Measurements from ENCODE around the gene CHRD.

Gene CHRD

DNA sequence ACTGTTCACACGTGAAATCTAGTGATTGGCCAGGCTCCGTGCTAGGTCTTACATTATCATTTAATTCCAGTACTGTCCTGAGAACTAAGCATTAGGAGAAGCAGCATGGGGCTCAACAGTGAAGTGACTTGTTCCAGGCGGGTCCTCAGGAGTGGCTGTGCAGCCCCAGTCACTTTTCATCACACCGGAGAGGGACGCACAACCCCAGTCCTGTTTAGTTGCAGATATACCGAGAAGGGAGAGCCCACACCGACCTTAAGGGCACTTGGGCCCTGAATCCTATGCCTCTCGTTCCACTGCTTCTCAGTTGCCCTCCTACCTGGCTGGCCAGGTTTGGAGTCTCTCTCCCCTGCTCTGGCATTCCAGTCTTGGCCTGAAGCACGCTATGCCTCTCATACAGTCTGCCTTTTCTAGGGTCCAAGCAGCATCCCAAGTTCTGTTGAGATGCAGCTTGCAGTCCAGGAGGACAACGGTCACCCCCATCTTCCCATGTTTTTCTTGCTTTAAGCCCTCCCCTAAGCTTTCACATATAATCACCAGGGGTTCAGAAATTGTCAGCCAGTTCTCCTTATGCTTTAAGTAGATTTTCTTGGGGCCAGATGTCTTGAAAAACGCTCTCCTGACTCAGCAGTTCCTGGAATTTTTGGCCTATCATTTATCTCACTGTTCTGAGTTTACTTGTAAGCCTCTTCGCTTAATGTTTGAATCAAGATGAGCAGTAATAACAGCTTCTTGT is 32.4 kb upstream of the CHRD start:
- no peak for DNase-seq (ENCODE audit: low read depth)

DNA sequence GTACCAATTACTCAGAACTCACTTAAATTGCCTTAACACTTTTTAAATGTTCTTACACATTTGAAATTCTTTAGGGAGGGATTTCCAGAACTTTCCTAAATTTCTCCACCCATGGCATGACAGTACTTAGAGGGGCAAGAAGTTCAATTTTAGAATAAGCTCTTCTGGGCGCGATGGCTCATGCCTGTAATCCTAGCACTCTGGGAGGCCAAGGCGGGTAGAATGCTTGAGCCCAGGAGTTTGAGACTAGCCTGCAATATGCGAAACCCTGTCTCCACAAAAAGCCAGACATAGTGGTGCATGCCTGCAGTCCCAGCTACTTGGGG is 31.8 kb upstream of the CHRD start:
- DNase-seq (ENCODE audit: low read depth) = no peak

- no peak for DNase-seq (ENCODE audit: low read depth)
Measured at GRCh38 chr3:184349563-184350470, 30.0 kb upstream of the CHRD start.

DNA sequence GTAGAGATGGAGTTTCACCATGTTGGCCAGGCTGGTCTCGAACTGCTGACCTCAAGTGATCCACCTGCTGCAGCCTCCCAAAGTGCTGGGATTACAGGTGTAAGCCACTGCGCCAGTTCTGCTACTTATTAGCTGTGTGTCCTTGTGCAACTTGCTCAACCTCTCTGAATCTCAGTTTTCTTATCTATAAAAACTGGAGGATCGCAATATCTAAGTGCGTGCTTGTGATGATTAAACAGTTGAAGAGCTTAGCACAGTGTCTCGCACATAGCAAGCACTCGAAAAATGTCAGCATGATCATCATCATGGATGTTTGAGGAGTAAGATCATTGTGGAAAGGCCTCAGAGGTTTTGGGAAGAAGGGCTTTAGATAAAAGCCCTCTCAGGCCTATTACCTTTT is 29.2 kb upstream of the CHRD start:
- DNase-seq (ENCODE audit: low read depth) = no peak

- DNase-seq (ENCODE audit: low read depth) = no peak
Measured at GRCh38 chr3:184351511-184352148, 28.2 kb upstream of the CHRD start.

DNA sequence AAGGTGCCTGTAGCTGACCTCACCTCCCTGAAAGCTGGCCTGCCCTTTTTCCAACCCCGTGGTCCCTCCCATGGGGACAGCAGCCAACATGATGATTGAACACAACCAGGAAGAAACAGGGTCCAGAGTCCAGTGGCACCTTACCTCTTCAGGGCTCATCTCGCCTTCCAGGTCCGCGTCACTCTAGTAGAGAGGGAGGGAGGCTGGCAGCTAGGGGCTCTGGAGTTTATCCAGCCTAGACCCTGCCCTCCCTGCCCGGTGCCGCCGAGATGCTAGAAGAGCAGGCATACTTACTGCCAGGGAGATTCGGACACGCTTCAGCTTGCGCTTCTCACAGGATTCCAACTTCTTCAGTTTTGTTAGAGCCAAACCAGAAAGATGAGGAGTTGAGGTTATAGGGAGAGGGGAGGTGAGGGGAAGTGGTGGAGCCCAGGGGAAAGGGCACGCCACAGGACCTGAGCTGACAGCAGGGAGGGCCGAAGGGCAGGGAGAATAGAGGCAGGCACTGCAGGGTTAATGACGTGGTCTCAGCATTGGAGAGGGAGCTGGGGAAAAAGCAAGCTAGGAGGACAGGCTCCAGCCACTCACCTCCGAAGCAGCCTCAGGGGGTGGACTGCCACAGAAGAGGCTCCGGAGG is 27.6 kb upstream of the CHRD start:
- DNase-seq (ENCODE audit: low read depth) = no peak

GRCh38 chr3:184352897-184353545 is 26.8 kb upstream of the CHRD start:
- no peak for DNase-seq (ENCODE audit: low read depth)

GRCh38 chr3:184353546-184353941 is 26.3 kb upstream of the CHRD start:
- DNase-seq (ENCODE audit: low read depth) = no peak

GRCh38 chr3:184354121-184354728 is 25.6 kb upstream of the CHRD start:
- DNase-seq (ENCODE audit: low read depth) = no peak

GRCh38 chr3:184354754-184355153 is 25.1 kb upstream of the CHRD start:
- DNase-seq (ENCODE audit: low read depth) = no peak

DNA sequence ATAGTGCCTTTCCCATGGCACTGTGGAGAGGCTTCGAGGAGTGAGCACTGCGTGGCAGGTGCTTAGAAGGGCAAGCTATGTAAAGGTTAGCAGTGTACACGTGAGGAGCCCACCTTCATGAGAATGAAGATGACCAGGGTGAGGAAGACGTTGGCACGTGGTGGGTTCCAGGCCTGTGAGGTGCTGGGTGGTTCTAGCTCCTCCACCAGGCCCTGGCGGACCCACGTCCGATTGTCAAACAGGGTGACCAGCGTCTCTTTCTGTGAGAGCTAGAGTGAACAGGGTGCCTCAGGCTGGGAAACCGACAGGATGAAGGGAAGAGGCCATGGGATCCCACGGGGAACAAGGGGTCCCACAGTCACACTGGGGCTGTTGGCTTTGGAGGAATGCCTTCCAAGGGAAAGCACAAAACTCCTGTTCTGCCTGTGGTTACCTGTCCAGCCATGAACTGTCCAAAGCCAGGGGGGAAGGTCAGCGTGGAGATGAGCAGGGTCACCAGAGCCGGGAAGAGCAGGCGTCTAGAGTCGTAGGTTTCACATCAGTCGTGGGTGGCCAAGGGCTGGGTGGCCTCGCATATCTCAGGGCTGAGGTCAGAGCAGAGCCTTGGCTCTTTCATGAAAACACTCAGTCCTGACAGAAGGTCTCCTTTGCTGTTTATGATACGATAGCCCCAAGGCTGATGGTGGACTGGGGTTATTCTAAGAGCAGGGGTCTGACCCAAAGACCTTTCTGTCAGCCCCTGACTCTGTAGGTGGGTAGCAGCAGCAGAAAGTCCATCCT is 24.4 kb upstream of the CHRD start:
- no peak for DNase-seq (ENCODE audit: low read depth)

- no peak for DNase-seq (ENCODE audit: low read depth)
Measured at GRCh38 chr3:184357248-184358123, 22.4 kb upstream of the CHRD start.

- DNase-seq (ENCODE audit: low read depth) = no peak
Measured at GRCh38 chr3:184358124-184358767, 21.6 kb upstream of the CHRD start.

- DNase-seq (ENCODE audit: low read depth) = no peak
Measured at GRCh38 chr3:184358921-184359350, 20.9 kb upstream of the CHRD start.

DNA sequence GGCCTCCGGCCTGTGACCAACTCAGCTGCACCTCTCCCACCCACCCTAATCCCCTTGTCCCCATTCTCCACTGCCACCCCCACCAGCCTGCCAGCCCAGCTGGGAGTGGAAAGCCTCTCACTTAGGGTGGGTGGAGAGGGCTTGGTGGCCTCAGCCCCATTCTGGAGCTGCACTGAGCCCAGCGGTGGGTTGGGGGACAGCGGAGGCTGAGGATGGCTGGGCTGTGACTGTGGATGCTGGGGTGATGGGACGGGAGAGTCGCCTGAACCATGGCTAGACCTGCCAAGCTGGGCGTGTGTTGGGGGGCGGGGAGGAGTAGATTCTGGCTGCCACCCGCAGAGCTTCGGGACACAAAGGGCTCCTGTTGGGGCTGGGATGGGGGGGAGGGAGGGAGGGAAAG is 20.2 kb upstream of the CHRD start:
- no peak for DNase-seq (ENCODE audit: low read depth)

DNA sequence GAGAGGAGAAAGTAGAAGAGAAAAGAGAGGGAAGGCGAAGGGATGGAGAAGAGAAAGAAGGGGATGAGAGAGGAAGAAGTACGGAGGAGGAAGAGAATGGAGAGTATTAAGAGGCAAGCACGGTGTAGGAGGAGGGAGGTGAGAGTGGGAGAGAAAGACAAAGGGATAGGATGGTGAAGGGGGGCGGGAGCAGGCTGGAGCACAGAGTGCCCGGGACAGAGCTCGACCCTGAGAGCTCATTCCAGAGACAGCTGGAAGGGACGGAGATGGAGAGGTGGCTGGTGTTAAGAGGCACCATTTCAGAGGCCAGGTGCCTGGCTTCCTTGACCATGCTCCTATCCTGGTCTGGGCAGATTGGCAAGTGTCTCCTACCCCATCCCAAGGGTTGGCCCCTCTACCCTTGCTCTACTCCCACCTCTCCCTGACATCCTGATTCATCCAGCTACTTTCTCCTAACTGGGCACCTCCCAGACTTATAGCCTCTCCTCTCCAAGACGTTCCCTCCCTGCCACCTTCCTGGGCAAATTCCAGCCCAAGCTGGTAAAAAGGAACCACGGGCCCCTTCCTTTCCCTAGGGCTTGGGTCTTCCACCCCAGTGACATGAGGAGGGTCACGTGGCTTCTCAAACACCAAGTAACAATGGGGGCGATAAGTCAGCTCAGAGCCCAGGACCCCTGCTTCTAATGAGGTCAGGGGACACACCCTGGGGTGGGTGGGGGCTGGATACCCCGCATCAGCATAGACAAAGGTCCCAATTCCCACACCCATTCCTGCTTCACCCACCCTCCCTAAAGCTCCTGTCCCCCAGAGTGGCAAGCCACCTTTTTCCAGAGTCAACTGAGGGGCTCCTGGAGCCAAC is 19.6 kb upstream of the CHRD start:
- no peak for DNase-seq (ENCODE audit: low read depth)

GRCh38 chr3:184360929-184361531 is 18.8 kb upstream of the CHRD start:
- DNase-seq (ENCODE audit: low read depth) = no peak

- DNase-seq (ENCODE audit: low read depth) = peak; percentile 32
Measured at GRCh38 chr3:184361532-184361931, 18.3 kb upstream of the CHRD start, which contains the start of the genes CLCN2 and POLR2H. CLCN2 (minus strand) TSS chr3:184361605; CDS start chr3:184361479, 126 bp downstream. POLR2H (plus strand) TSS chr3:184361710; CDS start chr3:184363493, 1,783 bp downstream.
